GM19193 (cell line): ENCODE data around the gene RPS21.

Experiments used
- POLR2A ChIP-seq: IDR thresholded peaks from 4 replicates; pipeline ENCODE4 v1.6.1; 2011; ENCODE audit not compliant: insufficient read depth, insufficient read length; ENCODE audit errors: extremely low read depth

Gene RPS21

GRCh38 chr20:62377615-62378178 is 9.2 kb upstream of the RPS21 start:
- TF ChIP-seq POLR2A: no peak

- TF ChIP-seq POLR2A: peak; percentile 5
These were observed 8.7 kb upstream of the RPS21 start for GRCh38 chr20:62378215-62378614.

GRCh38 chr20:62381202-62381797 is 5.6 kb upstream of the RPS21 start:
- TF ChIP-seq POLR2A: no peak

- no peak for TF ChIP-seq POLR2A
These were observed 5.1 kb upstream of the RPS21 start for GRCh38 chr20:62381842-62382241.

- no peak for TF ChIP-seq POLR2A
These were observed 4.4 kb upstream of the RPS21 start for GRCh38 chr20:62382306-62383198.

GRCh38 chr20:62387219-62387913 is 463 bp downstream of the RPS21 start:
- TF ChIP-seq POLR2A: no peak

GRCh38 chr20:62387933-62388635 is 1.2 kb downstream of the RPS21 start:
- no peak for TF ChIP-seq POLR2A

GRCh38 chr20:62388839-62389600 is 2.1 kb downstream of the RPS21 start:
- peak; percentile 28 for TF ChIP-seq POLR2A

GRCh38 chr20:62389601-62390087 is 2.7 kb downstream of the RPS21 start:
- TF ChIP-seq POLR2A: no peak

GRCh38 chr20:62390317-62391164 is 3.6 kb downstream of the RPS21 start:
- TF ChIP-seq POLR2A: no peak

GRCh38 chr20:62391165-62392076 is 4.5 kb downstream of the RPS21 start:
- no peak for TF ChIP-seq POLR2A

- no peak for TF ChIP-seq POLR2A
These were observed 5.1 kb downstream of the RPS21 start for GRCh38 chr20:62392077-62392418.
